22Rv1 (cell line): ENCODE data around the gene CEBPG.

ENCODE experiments used
- H3K27ac ChIP-seq: fragments of 450-650 bp; 2 replicates; pipeline ENCODE4 v1.5.1; 2017
- CTCF ChIP-seq: fragments of 450-650 bp; IDR thresholded peaks from 2 replicates; pipeline ENCODE4 v1.5.1; 2017; ENCODE audit warnings: mild to moderate bottlenecking
- ZFX ChIP-seq: fragments of 450-650 bp; IDR thresholded peaks from 2 replicates; pipeline ENCODE4 v1.6.1; 2017; ENCODE audit warnings: antibody characterized with exemption, borderline replicate concordance

CEBPG gene

GRCh38 chr19:33413426-33413725 lies 39.9 kb downstream of the CEBPG start:
- TF ChIP-seq CTCF (no peak), ZFX (no peak)
- no peak overlapping the region for H3K27ac ChIP-seq

- no peak for TF ChIP-seq ZFX
- no peak for TF ChIP-seq CTCF
- no peak overlapping the region for H3K27ac ChIP-seq
Measured at GRCh38 chr19:33413868-33414666, 40.6 kb downstream of the CEBPG start.

GRCh38 chr19:33414667-33415605 lies 41.4 kb downstream of the CEBPG start:
- no peak overlapping the region for H3K27ac ChIP-seq
- no peak for TF ChIP-seq CTCF
- no peak for TF ChIP-seq ZFX

GRCh38 chr19:33416307-33417215 lies 43.1 kb downstream of the CEBPG start:
- TF ChIP-seq CTCF (peak; percentile 92), ZFX (no peak)
- H3K27ac ChIP-seq = no peak overlapping the region

GRCh38 chr19:33417751-33418150 lies 44.2 kb downstream of the CEBPG start:
- no peak overlapping the region for H3K27ac ChIP-seq
- TF ChIP-seq ZFX (no peak), CTCF (no peak)

- TF ChIP-seq ZFX (no peak), CTCF (no peak)
Measured at GRCh38 chr19:33418461-33418860, 45.0 kb downstream of the CEBPG start.

More at GRCh38 chr19:33418461-33418860, 45.0 kb downstream of the CEBPG start:
- H3K27ac ChIP-seq = no peak overlapping the region
